ENCODE results near the gene UBE2O.

Gene UBE2O

DNA sequence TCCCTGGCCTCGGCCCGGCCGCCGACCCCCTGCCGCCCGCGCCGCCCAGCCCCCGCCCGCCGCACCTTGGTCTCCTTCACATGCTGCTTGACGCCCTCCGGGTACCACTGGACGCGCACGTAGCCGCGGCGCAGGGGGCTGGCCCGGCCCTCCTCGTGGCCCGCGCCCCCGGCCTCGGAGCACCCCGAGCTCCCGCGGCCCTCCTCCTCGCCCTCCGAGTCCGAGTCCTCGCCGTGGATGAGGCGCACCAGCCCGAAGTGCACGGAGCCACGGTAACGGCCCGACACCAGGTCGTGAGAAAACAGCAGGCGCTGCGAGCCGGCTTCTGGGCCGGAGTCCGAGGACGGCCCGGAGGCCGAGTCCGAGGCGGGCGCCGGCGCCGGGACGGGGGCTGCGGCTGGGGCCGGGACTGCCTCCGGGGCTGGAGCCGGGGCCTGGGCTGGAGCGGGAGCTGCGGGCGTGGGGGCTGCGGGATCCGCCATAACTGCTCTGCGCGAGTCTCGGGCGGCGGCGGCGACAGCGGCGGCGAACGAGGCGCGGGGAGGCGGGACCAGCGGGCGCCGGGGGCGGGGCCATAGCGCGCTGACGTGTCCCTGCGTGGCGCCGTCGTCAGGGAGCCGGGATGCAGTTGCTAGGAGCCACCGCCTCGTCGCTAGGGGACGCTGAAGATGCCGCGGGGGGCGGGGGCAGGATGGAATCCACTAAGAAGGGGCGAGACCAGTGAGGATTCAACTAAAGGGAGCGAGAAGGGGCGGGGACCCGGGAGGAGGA, at the start of gene UBE2O:
UBE2O (minus strand) TSS at position 493 of the 771 bp plus-strand sequence; CDS start at position 482, 11 bp downstream.
- DNase-seq, result peak; percentile 68 to 90 (median 84)

DNA sequence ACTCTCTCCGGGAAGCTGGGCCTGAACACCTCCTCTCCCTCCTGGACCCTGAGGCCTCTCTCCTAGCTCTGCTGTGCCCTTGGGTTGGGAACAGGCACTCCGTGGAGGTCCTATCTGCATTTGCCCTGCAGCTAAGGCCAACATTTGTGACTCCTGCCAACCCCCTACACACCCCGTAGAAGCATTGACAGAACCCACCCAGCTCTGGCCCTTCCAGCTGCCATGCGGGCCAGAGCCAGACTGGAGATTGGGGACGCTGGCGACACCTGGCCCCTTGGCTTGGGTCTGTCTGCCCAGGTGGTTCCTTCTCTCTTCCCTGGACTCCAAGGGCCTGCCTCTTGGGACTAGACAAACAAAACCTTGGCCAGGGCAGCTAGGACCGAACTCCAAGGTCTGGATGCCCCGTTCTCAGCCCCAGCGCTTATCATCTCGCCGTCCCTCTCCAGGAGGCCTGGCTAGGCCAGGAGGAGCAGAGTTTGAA, 48.9 kb upstream of the UBE2O start:
- DNase-seq, result no peak

DNA sequence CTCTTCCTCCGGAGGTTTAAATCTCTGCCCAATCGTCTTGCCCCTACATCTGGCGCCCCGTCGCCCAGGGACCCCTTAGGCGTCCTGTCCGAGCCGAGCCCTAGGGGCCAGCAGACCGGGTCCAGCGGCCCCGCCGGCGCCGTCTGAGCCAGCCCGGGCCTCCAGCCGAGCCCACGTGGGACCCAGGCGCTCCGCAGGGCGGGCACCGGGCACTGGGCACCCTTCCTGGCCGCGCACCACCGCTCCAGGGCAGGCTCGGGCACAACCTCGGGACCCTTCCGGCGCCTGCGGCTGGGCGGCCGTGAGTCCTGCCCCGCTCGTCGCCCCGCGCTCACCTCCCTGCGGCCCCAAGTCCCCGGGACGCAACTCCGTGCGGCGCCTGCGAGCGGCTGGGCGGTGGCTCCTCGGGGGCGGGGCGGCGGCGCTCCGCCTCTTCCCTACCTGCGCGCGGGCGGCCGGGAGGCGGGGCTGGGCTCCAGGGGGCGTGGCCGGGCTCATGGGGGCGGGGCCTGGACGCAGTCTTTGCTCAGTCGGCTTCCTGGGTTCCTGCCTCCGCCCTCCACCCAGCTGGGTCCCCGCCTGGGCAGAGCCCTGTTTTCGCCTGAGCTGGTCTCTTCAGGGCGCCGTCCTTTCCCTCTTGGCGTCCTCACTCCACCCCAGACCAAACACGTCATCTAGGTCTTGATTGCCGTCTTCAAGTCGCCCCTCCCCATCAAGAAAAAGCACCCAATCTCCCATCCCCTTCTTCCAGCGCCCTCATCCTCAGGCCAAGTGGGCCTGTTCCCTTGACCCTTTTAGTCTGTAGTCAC, 48.3 kb upstream of the UBE2O start, which contains the start of gene RHBDF2:
RHBDF2 (minus strand) TSS at position 406 of the 809 bp plus-strand sequence. CDS start 19,899 bp downstream, outside the sequence.
- DNase-seq, result peak; percentile 91 to 97 (median 96)

DNA sequence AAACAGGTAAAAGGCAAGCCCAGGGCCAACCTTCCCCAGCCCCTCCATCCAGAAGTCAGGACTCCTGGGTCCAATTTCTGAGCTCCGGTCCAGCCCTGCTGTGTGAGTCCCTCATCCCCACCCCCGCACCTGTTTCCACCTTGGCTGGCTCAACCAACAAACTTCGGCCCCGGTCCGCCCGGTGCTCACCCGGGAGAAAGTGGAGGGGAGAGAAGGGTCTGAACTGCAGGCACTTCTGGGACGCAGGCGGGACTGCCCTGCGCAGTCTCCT, 47.7 kb upstream of the UBE2O start:
- DNase-seq, result no peak

DNA sequence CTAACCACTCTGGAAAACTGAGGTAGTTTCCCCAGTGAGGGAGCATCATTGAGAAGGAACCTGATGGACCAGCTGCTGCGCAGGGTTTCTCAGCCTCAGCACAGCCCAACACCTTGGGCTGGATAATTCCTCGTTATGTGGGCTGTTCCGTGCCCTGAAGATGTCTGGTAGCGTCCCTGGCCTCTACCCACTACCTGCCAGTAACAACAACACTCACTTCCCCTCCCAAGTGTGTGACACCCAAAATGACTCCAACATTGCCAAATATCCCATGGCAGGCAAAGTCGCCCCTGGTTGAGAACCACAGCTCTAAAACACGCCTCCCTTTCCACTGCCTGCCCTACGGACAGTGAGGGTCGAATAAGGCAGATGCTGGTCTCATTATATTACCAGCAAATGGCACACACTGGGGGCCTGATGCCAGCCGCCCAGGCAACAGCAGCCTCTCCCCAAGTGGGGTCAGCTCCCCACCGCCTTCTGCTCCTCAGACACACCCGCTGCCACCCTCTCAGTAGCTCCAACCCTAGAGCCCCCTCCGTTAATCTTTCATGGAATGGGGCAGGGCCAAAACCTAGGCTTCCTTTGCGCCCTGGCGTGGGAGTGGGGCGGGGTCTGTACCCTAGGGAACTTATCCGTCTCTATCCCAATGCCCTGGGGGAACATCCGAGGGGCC, 47.3 kb upstream of the UBE2O start:
- no peak for DNase-seq

DNA sequence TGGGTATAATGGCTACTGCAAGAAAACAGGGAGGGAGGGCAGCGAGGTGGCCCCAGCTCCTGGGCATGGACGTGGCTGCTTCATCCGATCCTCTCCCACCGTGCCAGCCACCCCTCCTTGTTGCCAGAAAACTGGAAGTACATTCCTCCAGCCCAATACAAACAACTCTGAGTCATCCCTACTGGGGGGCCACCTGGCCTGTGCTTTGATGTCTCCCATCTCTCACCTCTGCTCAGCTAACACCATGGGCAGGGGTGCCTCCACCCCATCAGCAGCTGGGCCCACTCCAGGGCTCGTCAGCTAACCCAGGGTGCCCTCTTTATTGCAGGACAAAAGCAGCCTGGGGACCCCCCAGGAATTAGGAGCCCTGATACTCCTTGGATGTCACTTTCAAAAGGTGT, 46.3 kb upstream of the UBE2O start:
- no peak for DNase-seq

DNA sequence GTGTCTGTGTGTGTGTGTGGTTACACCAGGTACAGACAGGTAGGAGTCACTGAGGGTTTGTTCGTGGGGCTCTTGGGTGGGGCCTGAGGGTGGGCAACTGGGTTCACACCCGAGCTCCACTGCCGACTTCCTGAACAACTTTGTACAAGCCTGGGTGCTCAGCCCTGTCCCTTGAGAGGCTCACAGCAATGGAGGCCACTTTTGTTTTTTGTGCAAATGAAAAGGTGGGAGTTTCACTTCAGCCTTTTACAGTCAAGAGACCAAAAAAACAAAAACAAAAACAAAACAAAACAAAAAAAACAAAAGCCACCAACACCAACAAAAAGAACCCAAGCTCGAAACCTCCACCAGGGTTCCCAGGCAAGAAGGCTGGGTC, 45.9 kb upstream of the UBE2O start:
- no peak for DNase-seq

DNA sequence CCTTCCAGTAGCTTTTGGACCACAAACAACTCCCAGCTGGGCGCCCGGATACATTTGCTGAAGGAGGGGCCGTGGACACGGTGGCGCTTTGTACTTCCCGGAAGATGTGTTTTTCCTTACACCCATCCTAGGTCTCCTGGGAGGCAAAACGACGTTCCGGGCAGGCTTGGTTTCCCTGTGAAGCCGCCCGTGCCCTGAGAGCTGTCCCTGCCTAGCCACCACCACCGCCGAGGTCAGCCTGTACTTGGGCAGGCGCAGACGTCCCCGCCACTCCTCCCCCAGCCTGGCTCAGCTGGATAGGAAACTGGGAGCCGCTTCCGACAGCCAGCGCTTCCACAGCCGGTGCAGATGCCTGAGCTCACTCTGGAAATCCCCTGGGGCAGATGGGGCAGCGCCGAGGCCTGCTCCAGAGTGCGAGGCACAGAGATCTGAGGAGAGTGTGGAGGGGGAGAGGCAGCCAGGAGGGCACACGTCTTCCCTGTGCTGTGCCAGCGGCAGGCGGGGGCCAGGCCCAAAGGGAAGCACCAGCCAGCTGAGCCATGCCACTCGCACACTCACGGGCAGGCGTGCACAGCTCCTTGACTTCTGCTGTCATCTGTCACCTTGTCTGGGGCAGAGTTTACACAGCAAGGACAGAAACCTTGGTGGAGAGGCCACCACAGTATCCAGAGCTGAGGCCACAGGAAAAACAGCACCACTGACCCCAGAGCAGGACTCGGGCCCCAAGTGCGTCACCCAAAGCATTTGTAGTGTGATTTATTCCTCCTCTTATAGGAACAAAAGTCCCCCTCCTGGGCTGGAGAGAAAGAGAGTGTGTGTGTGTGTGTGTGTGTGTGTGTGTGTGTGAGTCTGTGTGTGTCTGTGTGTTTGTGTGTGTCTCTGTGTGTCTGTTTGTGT, 45.3 kb upstream of the UBE2O start:
- DNase-seq, result no peak

DNA sequence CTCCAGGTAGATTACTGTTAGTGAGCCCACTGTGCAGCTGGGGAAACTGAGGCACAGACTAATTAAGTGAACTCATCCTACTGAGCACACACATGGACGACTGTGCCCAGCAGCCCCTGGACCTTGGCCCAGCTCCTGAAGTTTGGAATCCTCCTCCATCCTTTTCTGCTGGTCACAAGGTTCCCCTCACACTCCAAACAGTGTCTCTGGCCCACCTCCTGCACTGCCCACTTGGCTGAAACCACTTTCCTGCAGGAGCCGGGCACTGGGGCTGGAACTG, 44.7 kb upstream of the UBE2O start:
- DNase-seq, result no peak

DNA sequence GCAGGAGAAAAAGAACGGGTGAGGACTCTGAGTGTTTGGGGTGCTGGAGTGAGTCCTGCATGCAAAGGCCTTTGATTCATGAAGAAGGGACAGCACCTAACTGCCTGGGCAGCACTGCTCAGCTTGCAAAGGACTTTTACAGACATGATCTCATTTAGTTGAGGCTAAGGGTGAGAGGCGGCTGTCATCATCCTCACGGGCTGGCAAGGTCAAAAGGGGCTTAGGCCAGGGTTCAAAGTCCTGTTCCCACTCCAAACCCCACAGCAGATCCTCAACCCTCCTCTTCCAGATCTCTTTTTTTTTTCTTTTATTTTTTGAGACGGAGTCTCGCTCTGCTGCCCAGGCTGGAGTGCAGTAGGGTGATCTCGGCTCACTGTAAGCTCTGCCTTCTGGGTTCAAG, 43.5 kb upstream of the UBE2O start:
- no peak for DNase-seq

DNA sequence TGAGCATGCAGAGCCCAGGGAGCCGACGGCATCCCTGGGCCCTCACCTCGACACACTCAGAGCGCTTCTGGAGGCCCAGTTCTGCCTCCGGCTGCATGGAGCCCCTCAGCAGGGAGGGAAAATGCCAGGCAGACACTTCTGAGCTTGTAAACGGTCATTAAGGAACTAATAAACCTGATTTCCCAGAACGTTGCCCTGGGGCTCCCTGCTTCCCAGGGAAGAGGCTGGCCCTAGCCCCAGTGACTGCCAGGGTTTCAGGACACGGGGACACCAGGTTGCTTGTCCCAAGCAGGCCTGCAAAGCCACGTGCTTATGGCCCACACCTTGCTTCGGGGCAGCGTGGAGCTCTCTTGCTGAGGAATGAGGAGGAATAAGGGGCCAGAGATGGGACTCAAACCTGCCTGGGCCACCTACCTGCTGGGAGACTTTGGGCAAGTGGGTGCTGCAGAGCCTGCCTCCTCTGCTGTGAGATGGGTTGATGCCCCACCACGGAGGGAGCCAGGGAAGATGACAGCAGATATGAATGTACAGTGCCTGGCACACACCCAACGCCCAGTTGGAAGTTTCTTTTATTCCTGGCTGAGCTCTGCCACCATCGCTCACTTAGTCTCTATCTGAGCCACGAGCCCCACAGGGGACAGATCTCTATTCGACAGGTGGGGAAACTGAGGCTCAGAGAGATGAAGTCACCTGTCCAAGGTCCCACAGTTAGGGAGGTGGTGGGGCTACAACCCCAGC, 42.9 kb upstream of the UBE2O start:
- DNase-seq, result no peak

DNA sequence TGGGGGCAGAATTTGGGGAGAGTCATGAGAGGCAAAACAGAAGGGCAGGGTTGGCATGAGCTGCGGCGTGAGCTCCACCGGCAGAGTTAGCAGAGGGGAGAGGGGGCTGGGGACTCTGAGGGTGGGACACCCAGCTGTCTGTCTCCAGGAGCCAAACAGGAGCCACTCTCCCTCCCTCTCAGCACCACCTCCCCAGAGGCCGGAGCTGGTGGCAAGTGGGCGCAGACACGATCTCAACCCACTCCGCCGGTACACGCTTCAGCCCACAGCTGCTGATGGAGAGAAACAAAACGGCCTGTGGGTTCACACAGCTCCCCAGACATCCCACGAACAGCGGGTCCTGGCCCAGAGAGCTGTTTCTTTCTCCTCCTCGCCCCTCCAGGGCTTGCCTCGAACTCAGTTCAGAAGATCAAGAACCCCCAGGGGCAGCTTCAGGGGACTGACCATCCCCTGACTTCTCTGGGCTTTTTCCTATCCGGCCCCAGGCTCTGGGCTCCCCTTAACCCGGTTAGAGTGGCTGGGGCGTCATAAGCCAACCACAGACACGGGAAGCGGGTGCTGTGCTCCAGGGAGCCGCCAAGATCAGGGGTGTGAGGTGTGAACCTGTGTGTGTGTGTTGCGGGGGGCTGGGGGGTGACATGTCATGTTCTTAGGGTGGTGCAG, 40.7 kb upstream of the UBE2O start:
- no peak for DNase-seq

DNA sequence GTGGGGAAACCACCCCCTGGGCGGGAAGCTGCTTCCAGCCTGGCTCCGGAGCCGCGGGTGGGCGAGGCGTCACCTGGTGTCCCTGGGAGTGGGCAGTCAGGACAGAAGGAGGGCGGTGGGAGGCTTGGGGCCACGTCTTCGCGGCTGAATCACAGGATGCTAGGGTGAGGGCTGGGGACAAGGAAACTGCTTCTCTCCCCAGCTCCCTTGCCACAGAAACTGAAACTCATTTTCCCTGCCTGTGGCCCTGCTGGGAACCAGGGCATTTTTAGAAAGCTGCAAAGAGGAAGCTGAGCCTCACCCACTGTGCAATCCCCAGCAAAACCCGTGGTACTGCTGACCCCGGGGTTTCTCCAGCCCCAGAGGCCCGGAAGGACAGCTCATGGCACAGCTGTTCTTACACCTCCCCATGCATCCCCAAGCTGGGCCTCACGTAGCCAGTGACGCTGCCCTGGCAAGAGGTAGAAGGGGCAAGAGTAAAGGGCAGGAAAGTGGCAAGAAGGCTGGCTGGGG, 40.1 kb upstream of the UBE2O start:
- DNase-seq, result no peak

DNA sequence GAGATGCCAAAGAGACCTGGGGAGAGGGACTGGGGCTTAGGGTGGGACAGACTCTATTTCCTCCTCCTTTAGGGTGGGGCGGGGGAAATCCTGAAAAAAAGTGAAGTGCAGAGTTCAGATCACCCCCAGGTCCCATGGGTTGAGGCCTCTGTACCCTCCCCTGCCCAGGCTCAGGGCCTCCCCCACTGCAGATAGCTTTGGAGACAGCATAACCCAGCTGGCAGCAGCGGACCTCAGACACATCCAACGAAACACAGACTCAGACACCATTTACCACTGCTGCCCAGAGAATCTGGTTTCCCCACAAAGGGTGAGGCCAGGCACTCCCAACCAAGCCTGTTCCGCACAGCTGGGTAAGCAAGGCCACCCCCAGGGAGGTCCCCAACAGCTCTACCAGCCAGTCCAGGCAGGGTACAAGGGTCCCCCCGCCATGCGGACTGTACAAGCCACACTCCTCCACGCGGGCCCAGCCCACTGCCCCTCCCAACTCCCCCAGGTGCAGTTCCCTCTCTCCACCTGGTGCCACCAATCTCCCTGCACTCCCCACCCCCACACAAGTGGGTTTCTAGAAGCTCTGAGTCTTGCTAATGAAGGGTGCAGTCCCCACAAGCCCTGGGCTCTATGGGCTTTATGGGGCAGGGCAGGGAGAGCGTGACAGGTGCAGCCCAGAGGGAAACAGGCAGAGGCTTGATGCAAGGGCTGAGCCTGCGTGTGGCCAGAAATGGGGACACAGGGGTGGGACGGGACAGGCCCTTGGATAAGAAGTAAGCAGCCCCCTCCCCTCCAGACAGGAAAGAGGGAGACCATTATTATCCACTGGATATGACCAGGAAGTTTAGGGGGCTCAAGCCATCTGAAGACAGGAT, 39.4 kb upstream of the UBE2O start:
- DNase-seq, result no peak

DNA sequence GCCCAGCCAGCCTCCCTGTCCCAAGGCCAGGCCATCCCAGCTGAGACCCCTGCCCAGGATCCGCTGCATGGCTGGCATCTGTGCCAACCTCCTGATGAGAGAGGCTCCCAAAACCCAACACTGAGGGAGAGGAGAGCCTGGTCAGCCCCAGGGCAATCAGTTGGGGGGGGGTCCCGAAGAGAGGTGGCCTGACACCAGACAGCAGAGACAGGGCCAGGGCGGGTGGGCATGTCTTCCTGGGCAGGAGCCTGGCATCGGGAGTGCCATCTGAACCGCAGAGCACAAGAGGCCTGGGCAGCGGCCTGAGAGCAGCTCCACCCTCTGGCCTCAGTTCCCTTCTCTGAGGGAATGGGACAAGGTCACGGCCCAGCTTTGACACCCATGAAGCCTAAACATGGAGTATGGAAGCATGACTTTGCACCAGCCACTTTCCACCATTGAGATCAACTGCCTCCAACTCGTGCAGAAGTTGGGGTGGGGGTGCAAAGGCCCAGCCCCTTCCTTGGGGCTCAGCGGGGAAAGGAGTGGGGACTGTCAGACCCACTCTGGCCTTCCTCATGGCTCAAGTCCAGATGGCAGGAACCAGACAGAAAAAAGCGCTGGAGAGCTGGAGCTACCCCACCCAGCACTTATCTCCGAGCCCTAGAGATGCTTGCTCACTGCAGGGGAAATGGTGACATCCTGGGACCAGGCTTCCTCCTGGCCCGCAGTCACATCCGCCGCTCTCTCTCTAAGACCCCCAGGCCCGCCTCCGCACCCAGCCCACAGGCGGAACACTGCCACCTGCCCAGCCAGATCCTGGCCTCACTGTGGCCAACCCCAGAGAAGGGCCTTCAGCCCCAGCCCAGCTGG, 38.5 kb upstream of the UBE2O start:
- no peak for DNase-seq

DNA sequence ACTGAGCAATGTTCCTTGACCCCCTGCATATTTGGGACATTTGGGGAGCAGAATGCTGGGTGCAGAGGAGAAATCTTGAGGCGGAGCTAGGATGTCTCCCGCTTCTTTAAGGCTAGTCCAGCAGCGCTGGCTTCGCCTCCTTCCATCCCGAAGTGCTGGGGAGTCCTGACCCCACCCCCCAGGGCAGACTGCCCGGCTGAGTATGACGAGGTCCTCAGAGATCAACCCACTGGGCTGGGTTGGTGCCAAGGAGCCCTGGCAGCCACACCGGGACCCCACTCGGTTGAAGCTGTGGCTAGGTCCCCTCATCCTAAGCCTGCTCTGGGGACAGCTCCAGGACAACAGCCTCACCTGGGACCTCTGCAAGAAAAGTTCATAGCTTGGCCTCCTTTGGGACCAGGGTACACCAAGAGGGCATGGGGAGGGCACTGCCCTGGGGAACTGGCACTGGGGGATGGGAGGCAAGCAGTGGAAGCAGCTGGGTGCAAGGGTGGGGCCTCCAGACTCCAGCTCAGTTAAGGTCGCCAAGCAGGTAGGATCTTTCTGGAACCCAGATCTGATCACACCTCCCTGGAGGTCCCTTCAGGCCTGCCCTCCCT, 37.3 kb upstream of the UBE2O start:
- DNase-seq, result no peak

DNA sequence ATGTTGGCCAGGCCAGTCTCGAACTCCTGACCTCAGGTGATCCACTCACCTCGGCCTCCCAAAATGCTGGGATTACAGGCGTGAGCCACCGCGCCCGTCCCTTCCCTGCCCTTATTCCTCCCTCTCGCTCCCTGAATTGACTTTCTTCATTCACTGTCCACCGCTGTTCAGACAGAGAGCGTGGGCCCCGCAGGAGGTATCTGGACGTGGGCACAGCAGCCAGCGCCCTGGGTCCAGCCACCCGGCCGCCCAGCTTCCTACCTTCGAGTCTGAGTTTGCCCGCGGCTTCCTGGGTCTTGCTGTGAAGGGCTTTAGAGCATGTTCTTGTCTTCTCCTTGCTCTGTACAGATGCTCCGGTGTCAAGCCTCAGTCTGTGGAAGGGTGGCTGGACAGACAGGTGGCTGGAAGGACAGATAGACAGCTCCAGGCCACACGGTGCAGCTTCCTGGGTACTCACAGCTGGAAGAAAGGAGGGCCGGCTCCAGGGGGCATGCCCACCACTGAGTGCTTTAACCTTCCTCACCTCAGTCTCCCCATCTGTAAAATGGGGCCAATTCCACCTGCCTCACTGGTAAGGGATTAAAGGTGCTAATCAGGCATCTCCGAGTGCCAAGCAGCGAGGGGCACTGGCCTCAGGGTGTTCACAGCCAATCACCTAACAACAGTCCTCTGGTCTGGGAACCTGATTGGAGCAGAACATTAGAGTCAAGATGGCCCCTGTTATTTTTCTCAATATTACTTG, 34.7 kb upstream of the UBE2O start:
- DNase-seq, result no peak

DNA sequence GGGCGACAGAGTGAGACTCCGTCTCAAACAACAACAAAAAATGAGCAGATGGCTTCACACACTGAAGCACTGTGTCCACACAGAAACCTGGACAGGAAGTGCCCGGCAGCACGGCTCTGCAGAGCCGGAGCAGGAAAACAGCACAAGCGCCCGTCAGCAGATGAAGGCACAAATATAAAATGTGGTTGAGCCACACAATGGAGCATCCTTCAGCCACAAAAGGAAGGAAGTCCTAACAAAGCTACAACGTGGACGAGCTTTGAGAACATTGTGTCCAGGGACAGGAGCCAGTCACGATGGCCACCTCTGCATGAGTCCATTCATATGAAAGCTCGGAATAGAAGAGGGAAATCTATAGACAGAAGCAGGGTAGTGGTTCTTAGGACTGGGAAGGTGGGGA, 32.6 kb upstream of the UBE2O start:
- no peak for DNase-seq

Measured in activated naive CD4-positive, alpha-beta T cell (primary cell).